ENCODE data around the gene FXYD5.

The FXYD5 gene

GRCh38 chr19:35156673-35157014, 2.1 kb downstream of the FXYD5 start:
- Histone ChIP-seq H3K4me3 (ENCODE audit: insufficient read depth, low read depth, low read length) (no peak overlapping the region), H3K27ac (ENCODE audit: insufficient read depth, low read depth, low read length, poor library complexity, severe bottlenecking) (no peak overlapping the region), H3K4me1 (ENCODE audit: control insufficient read depth, insufficient read depth, low read length) (peaks cover 14% of the 10 kb centered on the region), H3K9me3 (ENCODE audit: control insufficient read depth, low read length) (no peaks in the 10 kb centered on the region), H3K27me3 (ENCODE audit: control insufficient read depth, insufficient read depth, low read length, poor library complexity, severe bottlenecking) (peaks cover 34% of the 10 kb centered on the region), H3K36me3 (ENCODE audit: control insufficient read depth, insufficient read depth, low read length) (peaks cover 3% of the 10 kb centered on the region)
- 87 to 89% methylated on average over 7 of the region's 7 CpGs for WGBS, 2 experiments

GRCh38 chr19:35157431-35157830, 2.9 kb downstream of the FXYD5 start:
- no peak overlapping the region for H3K4me3 ChIP-seq (ENCODE audit: insufficient read depth, low read depth, low read length)
- peaks cover 3% of the 10 kb centered on the region for H3K36me3 ChIP-seq (ENCODE audit: control insufficient read depth, insufficient read depth, low read length)
- 89 to 93% methylated on average over 4 of the region's 4 CpGs for WGBS, 2 experiments
- peaks cover 34% of the 10 kb centered on the region for H3K27me3 ChIP-seq (ENCODE audit: control insufficient read depth, insufficient read depth, low read length, poor library complexity, severe bottlenecking)
- no peak overlapping the region for H3K27ac ChIP-seq (ENCODE audit: insufficient read depth, low read depth, low read length, poor library complexity, severe bottlenecking)
- peaks cover 11% of the 10 kb centered on the region for H3K4me1 ChIP-seq (ENCODE audit: control insufficient read depth, insufficient read depth, low read length)
- no peaks in the 10 kb centered on the region for H3K9me3 ChIP-seq (ENCODE audit: control insufficient read depth, low read length)

DNA sequence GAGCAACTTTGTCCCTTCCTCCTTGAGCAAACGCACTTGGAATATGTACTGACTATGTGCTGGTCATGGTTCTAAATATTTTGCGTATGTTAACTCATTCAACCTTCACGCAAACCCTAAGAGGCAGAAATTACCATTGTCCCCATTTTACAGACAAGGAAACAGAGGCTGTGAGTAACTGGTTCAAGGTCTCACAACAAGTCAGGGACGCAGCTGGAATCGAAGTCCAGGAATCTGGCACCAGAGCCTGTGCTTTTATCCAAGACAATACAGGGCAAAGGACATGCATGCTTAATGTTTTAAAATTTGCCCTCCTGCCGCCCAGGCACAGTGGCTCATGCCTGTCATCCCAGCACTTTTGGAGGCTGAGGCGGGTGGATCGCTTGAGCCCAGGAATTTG, 5.1 kb downstream of the FXYD5 start:
- no peak overlapping the region for H3K27ac ChIP-seq (ENCODE audit: insufficient read depth, low read depth, low read length, poor library complexity, severe bottlenecking)
- H3K27me3 ChIP-seq (ENCODE audit: control insufficient read depth, insufficient read depth, low read length, poor library complexity, severe bottlenecking) = peaks cover 12% of the 10 kb centered on the region
- H3K4me3 ChIP-seq (ENCODE audit: insufficient read depth, low read depth, low read length) = no peak overlapping the region
- H3K36me3 ChIP-seq (ENCODE audit: control insufficient read depth, insufficient read depth, low read length) = peaks cover 10% of the 10 kb centered on the region
- no peaks in the 10 kb centered on the region for H3K9me3 ChIP-seq (ENCODE audit: control insufficient read depth, low read length)
- H3K4me1 ChIP-seq (ENCODE audit: control insufficient read depth, insufficient read depth, low read length) = no peaks in the 10 kb centered on the region
- WGBS, 2 experiments = 94 to 96% methylated on average over 8 of the region's 8 CpGs

GRCh38 chr19:35160629-35161433, 6.3 kb downstream of the FXYD5 start:
- 94 to 96% methylated on average over 9 of the region's 9 CpGs for WGBS, 2 experiments
- H3K27ac ChIP-seq (ENCODE audit: insufficient read depth, low read depth, low read length, poor library complexity, severe bottlenecking) = no peak overlapping the region
- no peaks in the 10 kb centered on the region for H3K27me3 ChIP-seq (ENCODE audit: control insufficient read depth, insufficient read depth, low read length, poor library complexity, severe bottlenecking)
- H3K4me1 ChIP-seq (ENCODE audit: control insufficient read depth, insufficient read depth, low read length) = no peaks in the 10 kb centered on the region
- H3K4me3 ChIP-seq (ENCODE audit: insufficient read depth, low read depth, low read length) = no peak overlapping the region
- no peaks in the 10 kb centered on the region for H3K9me3 ChIP-seq (ENCODE audit: control insufficient read depth, low read length)
- H3K36me3 ChIP-seq (ENCODE audit: control insufficient read depth, insufficient read depth, low read length) = peaks cover 15% of the 10 kb centered on the region

DNA sequence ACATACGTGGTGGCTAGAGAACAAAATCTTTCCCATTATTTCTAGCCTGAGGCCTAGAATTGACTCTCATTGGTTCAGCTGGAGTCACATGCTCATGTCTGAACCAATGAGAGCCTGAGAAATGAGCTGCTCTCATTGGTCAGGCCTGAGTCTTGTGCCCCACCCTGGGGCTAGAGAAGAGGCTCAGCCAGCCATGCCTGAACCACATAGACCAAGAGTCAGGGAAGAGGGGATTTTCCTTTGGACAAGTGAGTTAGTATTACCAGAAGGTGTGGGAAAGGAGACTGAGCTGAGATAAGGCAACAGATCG, 6.9 kb downstream of the FXYD5 start:
- no peaks in the 10 kb centered on the region for H3K9me3 ChIP-seq (ENCODE audit: control insufficient read depth, low read length)
- H3K36me3 ChIP-seq (ENCODE audit: control insufficient read depth, insufficient read depth, low read length) = peaks cover 18% of the 10 kb centered on the region
- 94 to 95% methylated on average over 2 of the region's 2 CpGs for WGBS, 2 experiments
- H3K27me3 ChIP-seq (ENCODE audit: control insufficient read depth, insufficient read depth, low read length, poor library complexity, severe bottlenecking) = no peaks in the 10 kb centered on the region
- no peaks in the 10 kb centered on the region for H3K4me1 ChIP-seq (ENCODE audit: control insufficient read depth, insufficient read depth, low read length)
- H3K27ac ChIP-seq (ENCODE audit: insufficient read depth, low read depth, low read length, poor library complexity, severe bottlenecking) = no peak overlapping the region
- no peak overlapping the region for H3K4me3 ChIP-seq (ENCODE audit: insufficient read depth, low read depth, low read length)

GRCh38 chr19:35162471-35163326, 8.2 kb downstream of the FXYD5 start:
- Histone ChIP-seq H3K9me3 (ENCODE audit: control insufficient read depth, low read length) (no peaks in the 10 kb centered on the region), H3K27me3 (ENCODE audit: control insufficient read depth, insufficient read depth, low read length, poor library complexity, severe bottlenecking) (no peaks in the 10 kb centered on the region), H3K27ac (ENCODE audit: insufficient read depth, low read depth, low read length, poor library complexity, severe bottlenecking) (no peak overlapping the region), H3K36me3 (ENCODE audit: control insufficient read depth, insufficient read depth, low read length) (peaks cover 18% of the 10 kb centered on the region), H3K4me3 (ENCODE audit: insufficient read depth, low read depth, low read length) (no peak overlapping the region), H3K4me1 (ENCODE audit: control insufficient read depth, insufficient read depth, low read length) (no peaks in the 10 kb centered on the region)
- 91 to 92% methylated on average over 5 of the region's 6 CpGs for WGBS, 2 experiments

- 93 to 96% methylated on average over 2 of the region's 2 CpGs for WGBS, 2 experiments
- Histone ChIP-seq H3K9me3 (ENCODE audit: control insufficient read depth, low read length) (no peaks in the 10 kb centered on the region), H3K4me1 (ENCODE audit: control insufficient read depth, insufficient read depth, low read length) (no peaks in the 10 kb centered on the region), H3K27me3 (ENCODE audit: control insufficient read depth, insufficient read depth, low read length, poor library complexity, severe bottlenecking) (no peaks in the 10 kb centered on the region), H3K4me3 (ENCODE audit: insufficient read depth, low read depth, low read length) (no peak overlapping the region), H3K27ac (ENCODE audit: insufficient read depth, low read depth, low read length, poor library complexity, severe bottlenecking) (no peak overlapping the region), H3K36me3 (ENCODE audit: control insufficient read depth, insufficient read depth, low read length) (peaks cover 18% of the 10 kb centered on the region)
Observed at GRCh38 chr19:35164418-35164817, 9.9 kb downstream of the FXYD5 start.

GRCh38 chr19:35165200-35166058, 10.9 kb downstream of the FXYD5 start:
- no peaks in the 10 kb centered on the region for H3K27me3 ChIP-seq (ENCODE audit: control insufficient read depth, insufficient read depth, low read length, poor library complexity, severe bottlenecking)
- H3K36me3 ChIP-seq (ENCODE audit: control insufficient read depth, insufficient read depth, low read length) = peaks cover 18% of the 10 kb centered on the region
- H3K4me1 ChIP-seq (ENCODE audit: control insufficient read depth, insufficient read depth, low read length) = no peaks in the 10 kb centered on the region
- no peak overlapping the region for H3K4me3 ChIP-seq (ENCODE audit: insufficient read depth, low read depth, low read length)
- no peak overlapping the region for H3K27ac ChIP-seq (ENCODE audit: insufficient read depth, low read depth, low read length, poor library complexity, severe bottlenecking)
- 74 to 79% methylated on average over 5 of the region's 5 CpGs for WGBS, 2 experiments
- no peaks in the 10 kb centered on the region for H3K9me3 ChIP-seq (ENCODE audit: control insufficient read depth, low read length)

DNA sequence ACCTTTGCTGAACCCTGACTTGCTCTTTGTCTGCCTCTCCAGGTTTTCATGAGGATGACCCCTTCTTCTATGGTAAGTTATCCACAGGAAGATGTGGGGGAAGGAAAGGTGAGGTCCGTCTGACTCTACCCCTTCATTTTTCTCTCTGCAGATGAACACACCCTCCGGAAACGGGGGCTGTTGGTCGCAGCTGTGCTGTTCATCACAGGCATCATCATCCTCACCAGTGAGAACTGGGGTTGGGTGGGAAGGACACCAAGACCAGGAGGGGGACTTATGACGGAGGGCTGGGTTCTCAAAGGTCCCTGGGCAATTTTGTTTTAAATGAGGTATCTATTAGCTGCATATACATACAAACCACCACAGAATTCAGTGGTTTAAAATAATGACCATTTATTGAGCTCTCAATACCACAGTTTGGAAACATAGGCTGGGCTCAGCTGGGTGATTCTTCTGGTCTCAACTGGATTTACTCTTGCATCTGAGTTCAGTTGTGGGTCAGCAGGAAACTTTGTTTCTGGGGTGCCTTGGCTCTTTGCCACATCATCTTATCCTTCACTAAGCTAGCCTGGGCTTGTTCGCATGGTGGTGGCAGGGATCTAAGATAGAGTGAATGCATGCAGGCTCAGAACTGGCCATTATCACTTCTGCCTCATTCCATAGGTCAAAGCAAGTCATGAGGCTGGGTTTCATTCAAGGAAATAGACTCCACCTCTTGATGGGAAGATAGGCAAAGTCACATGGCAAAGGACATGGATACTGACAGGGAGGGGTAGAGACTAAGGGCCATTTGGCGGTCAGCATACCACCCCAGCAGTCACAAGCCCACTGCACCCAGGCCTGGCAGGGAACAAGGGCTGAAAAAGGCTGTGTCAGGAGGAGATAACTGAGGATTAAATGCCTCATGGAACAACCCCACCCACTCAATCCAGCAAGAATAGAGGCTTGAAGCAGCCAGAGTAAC, 11.8 kb downstream of the FXYD5 start:
- H3K36me3 ChIP-seq (ENCODE audit: control insufficient read depth, insufficient read depth, low read length) = peaks cover 16% of the 10 kb centered on the region

More for the DNA sequence above, 11.8 kb downstream of the FXYD5 start:
- no peaks in the 10 kb centered on the region for H3K27me3 ChIP-seq (ENCODE audit: control insufficient read depth, insufficient read depth, low read length, poor library complexity, severe bottlenecking)
- no peak overlapping the region for H3K27ac ChIP-seq (ENCODE audit: insufficient read depth, low read depth, low read length, poor library complexity, severe bottlenecking)
- 94 to 97% methylated on average over 6 to 7 of the region's 7 CpGs for WGBS, 2 experiments
- H3K4me3 ChIP-seq (ENCODE audit: insufficient read depth, low read depth, low read length) = no peak overlapping the region
- H3K9me3 ChIP-seq (ENCODE audit: control insufficient read depth, low read length) = no peaks in the 10 kb centered on the region
- H3K4me1 ChIP-seq (ENCODE audit: control insufficient read depth, insufficient read depth, low read length) = no peaks in the 10 kb centered on the region
